Measurements from ENCODE around the gene MAPKAPK2.

Gene MAPKAPK2

DNA sequence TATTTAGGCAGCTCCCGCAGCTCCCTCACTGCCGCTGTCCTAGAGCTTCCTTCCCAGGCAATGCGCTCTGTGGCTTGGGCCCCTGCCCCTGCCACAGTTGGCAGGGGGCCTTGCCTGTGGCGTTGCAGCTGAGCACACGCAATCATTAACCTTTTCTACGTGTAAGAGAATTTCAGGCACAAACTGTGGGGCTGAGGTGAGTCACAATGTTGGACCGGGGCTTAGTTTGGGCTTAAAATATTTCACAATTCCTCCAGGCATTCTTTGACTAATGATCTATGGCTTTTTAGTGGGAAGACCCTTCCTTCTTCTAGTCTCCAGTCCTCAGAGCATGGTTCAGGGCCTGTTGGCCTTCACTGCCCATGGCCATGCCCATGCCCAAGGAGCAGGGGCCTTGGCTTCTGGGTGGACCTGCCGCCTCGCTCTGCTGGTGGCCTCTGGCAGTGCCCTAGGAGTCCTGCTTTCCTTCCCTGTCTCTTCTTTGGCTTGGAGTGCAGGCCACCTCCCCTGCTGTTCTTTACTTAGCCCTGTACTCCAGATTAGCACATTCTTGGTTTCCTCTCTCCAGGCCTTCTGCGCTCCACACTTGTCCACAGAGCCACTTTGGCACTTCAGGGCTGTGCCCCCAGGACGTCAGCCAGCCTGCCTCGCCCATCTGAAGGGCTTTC is 39.2 kb downstream of the MAPKAPK2 start:
- no peak for DNase-seq

DNA sequence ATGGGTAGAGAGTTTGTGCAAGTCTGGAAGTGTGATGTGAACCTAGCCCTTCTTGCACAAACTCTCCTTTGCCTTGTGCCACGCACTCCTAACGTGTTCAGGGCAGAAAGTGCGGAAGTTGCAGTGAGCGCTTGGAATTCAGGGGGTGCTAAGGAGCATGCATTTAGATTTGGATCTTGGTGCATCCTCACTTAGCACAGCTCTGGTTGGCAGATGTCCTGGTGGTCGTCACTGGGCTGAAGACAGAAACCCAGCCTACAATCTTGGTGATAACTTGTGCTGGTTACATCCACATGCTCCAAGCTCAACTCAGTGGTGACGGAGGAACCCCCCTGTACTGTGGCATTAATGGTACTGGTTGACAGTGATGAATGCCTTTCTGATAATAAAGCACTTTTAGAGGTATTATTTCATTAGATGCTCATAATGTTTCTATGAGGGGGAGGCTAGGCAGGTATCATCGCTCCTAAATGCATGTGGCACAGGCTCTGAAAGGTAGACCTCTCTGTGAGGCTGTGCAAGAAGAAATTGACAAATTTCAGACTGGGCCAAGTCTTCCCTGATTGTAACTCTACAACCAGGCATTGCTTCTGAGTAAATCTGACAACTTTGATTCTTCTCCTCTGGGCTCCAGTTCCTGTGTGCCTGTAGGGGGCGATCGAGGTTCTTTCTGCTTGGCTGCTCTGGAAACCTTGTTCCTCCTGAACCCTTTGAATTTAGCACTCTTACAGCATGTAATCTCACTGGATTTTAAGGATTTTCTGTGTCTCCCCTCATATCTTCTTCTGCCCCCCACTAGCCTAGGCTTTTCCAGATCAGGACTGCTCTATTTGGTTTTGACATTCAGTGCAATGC is 40.6 kb downstream of the MAPKAPK2 start:
- DNase-seq, result no peak

DNA sequence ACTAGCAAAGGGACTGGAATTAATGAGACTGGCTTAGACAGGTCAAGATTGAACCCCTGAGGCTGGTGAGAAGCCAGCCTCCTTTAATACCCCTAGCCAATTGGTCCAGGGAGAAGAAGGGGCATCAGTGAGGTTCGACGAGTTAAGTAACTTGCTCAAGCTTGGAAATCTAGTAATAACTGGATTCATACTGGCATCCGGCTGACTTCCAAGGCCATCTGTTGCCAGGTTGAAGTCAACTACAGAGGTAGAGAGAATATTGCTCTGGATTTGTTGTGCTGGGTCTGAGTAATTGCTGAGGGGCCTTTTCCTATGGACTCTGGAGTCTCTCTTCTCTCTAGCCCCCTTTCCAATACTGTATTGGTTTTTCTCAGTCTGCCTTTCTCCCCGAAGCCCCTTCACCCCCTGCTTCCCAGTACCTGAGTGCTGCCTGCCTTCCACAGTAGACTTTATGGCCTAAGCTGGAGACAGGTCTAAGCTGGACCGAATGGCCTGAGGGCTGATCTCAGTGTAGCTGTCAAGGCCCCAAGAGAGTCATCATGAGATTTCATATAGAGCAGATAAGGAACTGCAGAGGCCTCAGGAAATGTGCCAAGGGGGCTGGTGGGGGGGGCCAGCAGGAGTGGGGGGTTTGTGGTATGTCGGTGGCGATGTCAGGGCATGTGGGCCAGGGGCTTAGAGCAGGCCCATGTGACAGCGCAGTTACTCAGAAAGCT is 43.4 kb downstream of the MAPKAPK2 start:
- DNase-seq, result no peak

DNA sequence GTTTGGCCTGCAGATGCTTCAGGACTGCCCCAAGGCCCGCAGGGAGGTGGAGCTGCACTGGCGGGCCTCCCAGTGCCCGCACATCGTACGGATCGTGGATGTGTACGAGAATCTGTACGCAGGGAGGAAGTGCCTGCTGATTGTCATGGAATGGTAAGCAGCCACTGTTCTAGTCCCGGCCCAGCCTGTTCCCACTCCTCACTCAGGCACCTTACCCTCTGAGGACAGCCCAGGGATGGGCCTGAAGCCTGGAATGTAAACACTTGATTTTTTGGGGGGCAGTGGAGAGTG is 43.9 kb downstream of the MAPKAPK2 start:
- DNase-seq, result no peak

DNA sequence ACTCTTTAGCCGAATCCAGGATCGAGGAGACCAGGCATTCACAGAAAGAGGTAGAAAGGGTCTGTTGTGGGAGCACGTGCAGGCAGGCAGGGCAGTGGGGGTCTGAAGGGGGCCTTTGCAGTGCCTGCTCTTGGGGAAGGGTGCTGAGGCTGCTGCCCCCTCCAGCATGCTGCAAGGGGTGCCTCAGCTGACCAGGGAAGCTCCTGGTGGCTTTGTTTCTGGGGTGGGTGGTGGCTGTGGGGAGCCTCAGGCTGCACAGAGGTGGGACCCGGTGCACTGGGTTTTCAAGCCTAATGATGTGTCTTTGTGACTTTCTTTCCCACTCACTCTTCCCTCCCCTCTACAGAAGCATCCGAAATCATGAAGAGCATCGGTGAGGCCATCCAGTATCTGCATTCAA is 44.3 kb downstream of the MAPKAPK2 start:
- no peak for DNase-seq

DNA sequence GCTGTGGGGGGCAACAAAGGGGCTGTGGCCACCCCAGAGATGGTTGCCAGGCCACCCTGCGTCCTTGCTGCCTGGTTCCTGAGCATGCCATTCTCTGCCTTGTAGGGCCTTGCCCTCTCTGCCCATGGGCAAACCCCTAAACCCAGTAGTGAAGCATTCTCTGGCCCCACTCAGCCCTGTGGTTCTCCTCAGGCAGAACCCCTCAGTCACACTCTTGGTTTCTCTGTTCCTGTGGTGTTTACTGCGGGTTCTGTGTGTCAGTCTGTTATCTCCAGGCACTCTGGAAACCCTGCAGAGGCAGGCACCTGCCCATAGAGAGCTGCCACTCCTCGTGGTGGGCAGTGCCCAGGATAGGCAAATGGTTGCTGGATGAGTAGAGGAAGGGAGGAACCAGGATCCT is 44.8 kb downstream of the MAPKAPK2 start:
- DNase-seq, result no peak

DNA sequence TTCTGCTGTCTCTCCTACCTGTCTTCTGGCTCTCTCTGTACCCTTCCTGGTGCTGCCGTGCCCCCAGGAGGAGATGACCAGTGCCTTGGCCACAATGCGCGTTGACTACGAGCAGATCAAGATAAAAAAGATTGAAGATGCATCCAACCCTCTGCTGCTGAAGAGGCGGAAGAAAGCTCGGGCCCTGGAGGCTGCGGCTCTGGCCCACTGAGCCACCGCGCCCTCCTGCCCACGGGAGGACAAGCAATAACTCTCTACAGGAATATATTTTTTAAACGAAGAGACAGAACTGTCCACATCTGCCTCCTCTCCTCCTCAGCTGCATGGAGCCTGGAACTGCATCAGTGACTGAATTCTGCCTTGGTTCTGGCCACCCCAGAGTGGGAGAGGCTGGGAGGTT is 47.8 kb downstream of the MAPKAPK2 start:
- DNase-seq, result no peak

DNA sequence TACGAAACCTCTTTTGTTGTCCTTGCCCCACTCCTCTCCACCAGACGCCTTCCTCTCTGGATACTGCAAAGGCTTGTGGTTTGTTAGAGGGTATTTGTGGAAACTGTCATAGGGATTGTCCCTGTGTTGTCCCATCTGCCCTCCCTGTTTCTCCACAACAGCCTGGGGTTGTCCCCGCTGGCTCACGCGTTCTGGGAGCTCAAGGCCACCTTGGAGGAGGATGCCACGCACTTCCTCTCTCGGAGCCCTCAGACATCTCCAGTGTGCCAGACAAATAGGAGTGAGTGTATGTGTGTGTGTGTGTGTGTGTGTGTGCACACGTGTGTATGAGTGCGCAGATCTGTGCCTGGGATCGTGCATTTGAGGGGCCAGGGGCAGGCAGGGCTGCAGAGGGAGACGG is 48.3 kb downstream of the MAPKAPK2 start:
- no peak for DNase-seq

DNA sequence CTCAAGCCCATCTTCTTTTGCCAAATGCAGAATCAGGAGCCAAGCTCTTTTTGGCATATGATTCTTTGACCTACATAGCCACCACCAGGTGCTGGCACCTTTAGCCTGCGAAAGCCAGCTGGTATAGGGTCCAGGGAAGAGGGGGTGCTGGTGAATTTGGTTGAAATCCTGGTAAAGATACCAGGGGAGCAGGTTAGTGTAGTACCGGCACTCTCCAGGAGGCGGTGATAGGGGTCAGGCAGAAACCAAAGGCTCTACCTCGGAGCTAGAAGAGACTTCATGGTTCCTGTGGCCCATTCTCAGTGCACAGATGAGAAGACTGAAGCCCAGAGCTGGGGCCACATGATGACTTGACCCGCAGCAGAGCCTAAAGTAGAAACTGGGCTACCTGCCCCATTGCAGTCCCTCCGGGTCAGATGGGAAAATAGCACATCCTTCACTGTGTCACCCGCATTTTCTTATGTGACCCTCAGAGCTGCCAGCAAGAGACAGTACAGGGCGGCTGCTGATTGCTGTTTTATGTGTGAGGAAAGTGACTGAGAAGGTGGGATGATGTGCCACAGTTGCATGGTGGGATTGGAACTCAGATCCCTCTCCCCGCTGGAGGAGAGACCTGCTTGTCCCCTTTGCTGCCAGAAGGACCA is 49.9 kb downstream of the MAPKAPK2 start:
- DNase-seq, result peak; percentile 14

DNA sequence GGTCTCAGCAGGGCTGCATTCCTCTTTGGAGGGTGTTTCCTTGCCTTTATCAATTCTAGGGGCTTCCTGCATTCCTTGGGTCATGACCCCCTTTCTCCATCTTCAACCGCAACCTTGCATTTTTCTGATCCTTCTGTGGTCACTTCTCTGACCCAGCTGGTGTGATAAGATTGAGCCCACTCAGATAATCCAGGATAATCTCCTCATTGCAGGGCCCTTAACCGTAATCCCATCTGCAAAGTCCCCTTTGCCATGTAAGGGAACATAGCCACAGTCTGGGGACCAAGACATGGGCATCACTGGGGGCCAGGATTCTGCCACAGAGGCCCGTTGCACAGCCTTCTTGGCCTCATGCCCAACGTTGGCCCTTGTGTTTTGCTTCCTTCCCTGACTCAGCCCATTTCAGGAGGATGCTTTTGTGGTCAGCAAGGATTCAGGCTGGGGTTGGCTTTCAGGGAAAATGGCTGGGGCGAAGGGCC is 50.9 kb downstream of the MAPKAPK2 start:
- no peak for DNase-seq

DNA sequence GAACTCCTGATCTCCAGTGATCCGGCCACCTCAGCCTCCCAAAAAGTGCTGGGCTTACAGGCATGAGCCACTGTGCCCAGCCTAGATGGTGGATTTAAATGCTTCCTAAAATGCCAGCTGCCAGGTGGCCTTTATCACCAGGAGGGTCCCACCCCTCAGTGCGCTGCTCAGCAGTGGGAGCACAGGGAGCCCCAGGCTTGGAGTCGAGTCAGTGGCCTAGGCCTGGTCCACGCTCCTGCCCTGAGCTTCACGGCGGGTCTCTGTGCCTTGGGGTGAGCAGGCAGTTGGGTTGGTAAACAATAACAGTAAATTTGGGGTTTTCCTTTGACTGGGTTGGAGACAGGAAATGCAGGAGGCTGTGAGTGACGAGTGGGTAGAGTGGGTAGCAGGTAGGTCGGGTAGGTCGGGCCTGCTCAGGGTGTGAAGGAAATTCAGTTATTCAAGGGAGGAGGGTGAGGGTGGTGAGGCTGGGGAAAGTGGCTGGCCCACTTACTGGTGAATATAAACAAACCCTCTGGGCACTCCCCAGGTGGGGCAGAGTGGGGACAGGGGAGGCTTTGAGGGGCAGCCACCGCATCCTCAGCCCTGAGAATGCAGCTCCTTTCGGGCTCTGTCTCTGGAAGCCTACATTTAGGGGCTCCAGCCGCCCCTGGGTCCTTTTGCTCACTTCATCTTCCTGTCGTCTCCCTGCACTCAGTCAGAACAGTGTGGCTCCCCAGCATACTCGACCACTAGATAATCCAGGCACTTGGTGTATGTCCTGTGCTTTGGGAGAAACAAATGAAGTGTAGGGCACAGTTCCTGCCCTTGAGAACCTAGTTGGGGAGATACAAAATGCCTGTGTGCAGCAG is 52.4 kb downstream of the MAPKAPK2 start:
- no peak for DNase-seq

DNA sequence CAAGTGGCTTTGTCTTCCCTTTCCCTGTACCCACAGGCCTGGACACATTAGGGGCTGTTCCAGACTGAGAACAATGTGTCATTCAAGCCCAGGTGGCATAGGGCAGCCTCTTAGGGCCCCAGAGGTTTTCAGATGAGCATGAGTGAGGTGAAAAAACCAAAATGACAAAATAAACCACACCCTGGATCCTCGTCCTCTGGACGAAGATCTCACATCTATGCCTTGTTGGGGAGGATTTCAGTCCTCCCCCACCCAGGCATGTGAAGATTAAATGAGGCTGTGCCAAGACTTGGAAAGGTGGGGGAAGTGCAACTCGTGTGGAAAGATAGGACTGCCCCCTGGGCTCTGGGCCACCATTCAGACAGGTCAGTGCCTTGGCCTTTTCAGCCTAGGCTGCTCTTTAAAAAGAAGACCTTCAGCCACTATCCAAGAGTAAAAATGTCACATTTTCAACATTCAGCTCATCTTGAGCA is 53.1 kb downstream of the MAPKAPK2 start:
- DNase-seq, result no peak

DNA sequence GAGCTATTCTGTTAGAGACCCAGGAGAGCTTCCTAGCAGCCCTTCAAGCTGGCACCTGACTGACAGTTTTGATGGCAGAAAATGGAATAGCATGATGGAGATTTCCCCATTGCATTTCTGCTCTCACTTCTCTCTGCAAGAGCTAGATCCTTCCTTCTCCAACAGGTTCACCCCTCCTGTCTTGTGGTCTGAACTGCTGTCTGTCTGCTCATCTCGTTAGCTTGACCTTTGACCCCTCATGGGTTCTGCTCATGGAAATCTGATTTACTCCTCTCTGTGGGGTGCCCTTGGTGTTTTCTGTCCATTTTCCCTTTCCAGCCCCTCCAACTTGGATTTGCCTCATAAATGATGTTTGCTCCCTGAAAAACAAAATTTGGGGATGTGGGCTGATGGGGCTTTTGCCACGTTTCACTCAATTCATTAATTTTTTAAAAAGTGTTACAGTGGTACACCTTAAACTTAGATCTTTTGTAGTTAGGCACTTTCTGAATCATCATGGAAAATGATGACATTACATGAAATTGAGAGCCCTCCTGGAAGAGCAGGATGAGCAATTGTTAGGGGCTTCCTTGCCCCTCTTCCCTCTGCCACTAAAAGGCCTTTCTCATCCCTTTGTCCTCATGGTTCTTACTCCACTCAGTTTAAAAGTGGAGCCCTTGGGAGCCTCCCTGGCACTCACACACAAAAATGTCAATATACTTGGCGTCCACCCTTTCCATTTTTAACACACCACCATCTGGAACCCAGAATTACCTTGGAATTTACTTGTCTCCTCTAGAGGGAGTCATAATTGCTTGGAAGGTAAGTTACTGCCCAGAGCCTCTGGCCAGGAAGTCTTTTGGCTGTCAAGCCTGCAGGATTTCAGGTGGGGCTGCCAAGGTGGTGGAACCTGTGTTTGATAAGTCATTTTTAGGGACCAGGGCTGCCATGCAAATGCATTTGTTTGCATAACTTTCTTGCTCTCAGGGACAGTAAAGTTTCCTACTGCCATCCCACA is 54.0 kb downstream of the MAPKAPK2 start:
- no peak for DNase-seq

DNA sequence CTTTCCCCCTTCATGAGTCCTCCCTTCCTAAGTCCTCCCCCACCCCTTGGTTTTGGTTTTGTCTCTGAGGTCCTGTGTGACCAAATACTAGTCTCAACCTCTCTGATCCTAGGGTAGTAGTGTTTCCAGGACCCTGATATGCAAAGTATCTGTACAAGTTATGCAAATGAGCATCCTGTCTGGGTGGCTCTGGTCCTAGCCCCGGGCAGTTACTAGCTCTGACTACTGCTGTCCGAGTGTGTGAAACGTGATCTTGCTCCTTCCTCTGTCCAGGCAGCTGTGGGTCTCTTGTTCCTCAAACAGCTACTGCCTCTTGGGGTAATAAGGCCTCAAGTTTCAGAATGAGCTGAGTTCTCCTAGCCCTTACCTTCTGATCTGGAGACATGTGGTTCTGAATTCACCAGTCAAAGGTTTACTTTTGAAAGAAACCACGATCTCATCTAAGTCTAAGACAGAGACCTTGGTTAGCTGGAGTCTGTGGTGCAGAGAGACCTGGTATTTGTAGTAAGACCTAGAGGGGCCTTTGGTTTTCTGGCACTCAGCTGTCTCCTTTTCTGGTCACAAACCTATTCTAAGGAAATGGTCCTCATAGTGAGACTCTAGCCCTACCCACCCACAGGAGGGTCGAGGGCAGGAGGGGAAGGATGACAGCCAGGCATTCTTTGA is 54.8 kb downstream of the MAPKAPK2 start:
- DNase-seq, result no peak

DNA sequence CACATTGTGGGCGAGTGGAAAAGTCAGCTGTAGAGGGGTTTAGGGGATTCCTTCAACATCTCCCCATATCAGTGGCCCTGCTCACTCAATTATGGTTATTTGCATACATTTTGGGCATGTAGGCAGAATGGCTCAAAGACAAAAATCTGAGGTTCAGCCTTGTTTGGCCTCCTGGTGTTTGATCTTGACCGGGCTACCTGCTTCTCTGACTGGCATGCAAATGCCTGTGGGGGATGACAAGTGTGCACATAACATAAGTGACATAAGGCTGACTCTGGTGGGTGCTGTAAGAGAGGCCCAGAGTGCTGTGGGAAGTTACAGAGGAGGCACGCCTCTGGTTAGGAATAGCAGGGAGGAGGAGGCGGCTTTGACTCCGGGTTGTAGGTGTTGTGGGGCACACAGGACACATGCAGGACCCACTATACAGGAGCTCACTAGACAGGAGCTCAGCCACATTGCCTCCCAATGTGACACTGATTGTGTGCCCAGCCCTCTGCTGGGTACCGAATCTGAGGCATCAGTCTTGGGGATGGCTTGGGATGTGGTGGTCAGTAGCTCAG is 56.5 kb downstream of the MAPKAPK2 start:
- DNase-seq, result no peak

DNA sequence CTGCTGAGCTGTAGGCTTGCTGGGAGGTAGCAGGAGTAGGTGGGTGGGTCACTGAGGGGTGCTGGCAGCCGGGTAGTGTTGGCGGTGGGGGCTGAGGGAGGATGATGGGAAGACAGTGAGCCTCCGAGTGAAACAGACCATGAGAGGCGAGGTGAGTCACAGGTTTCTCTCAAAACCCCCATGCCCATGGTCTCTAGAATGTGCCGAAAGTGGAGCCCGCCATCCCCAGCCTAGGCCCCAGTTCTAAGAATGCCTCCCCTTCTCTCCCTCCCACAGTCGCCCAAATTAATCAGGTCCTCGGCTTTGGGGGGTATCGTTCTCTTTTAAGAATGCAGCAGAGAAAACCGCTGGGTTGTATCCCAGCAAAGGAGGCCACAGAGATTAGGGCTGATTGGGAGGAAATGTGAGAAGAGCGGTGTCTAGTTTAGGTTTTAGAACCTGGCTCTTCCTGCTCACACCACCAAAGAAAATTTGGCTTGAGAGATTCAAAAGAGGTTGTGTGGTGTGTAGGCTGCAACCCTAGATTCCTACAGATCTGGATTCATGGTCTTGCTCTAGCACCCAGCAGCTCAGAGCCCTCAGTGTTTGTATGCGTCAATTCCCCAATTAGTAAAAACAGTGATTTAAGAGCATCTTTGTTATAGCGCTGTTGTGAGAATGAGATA is 58.1 kb downstream of the MAPKAPK2 start:
- no peak for DNase-seq

DNA sequence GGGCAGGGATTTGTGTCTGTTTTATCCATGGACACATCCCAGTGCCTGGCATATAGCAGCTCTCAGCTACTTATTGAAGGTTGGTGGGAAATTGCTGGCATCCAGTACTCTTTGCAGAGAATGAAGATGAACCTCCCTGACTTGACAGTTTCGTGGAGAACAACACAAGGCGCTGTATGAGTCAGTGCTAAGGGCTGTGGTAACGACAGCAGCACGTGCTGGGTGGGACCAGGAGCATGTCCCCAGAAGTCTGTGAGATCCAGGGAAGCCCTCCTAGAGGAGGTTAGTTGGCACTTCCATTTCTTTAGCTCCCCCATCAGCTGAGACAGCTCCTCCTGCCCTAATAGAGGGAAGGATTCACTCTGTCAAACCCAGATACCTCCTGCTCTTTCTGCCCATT is 60.0 kb downstream of the MAPKAPK2 start:
- no peak for DNase-seq

DNA sequence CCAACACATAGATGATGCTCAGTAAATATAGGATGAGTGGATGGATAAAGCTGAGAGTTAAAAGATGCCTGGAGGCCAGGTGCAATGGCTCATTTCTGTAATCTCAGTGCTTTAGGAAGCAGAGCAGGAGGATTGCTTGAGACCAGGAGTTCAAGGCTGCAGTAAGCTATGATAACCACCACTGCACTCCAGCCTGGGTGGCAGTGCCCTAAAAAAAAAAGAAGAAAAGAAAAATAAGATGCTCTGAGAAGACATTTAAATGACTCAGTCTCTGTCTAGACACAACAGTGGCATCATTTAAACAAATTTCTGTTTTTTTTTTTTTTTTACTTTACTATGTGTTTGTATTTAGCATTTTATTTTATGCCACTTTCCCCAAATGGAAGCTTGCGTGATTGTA is 60.6 kb downstream of the MAPKAPK2 start:
- no peak for DNase-seq

DNA sequence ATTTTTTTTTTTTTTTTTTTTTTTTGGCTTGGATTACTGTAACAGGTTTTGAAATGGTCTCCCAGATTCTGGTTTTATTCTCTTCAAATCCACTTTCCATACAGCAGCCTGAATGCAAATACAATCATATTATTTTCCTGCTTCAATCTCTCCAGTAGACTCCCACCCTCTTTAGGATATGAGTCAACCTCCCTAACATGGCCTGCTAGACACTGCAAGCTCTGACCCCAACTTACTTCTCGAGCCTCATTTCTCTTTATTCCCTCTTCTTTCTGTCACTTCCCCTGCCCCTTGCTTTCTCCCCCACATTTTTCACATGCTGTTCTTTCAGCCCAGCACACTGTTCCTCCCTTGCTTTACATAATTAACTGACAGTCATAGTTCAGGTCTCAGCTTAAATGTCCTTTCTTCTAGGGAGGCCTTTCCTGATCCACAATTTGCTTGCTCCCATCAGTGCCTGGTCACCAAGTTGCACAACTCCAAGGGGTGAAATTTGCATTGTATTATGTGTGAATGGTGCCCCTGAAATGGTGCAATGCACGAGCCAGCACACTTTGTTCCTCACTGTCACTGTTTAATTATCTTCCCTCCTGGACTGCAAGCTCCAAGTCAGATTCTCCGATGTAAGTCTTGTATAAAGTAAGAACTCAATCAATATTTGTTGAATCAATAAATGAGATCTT is 63.8 kb downstream of the MAPKAPK2 start:
- DNase-seq, result no peak

Measured in NCI-H510A (cell line).